KMS-11 (cell line): ENCODE data around the gene ERFE.

Experiments
- H2AFZ ChIP-seq: fragments of 200-600 bp; sonication (generic); 2 replicates; pipeline ENCODE4 v1.6.1; 2016; ENCODE audit warnings: antibody characterized with exemption, mixed run types, low read depth
- H3K27ac ChIP-seq: fragments of 200-600 bp; sonication (generic); 2 replicates; pipeline ENCODE4 v1.6.1; 2016; ENCODE audit warnings: mild to moderate bottlenecking, mixed run types
- H3K27me3 ChIP-seq: fragments of 200-600 bp; sonication (generic); 2 replicates; pipeline ENCODE4 v1.6.1; 2017; ENCODE audit warnings: mild to moderate bottlenecking, low read depth, mixed run types, moderate library complexity; ENCODE audit not compliant: insufficient read depth
- H3K36me3 ChIP-seq: fragments of 200-600 bp; sonication (generic); 2 replicates; pipeline ENCODE4 v1.6.1; 2017; ENCODE audit warnings: mild to moderate bottlenecking, mixed run types; ENCODE audit not compliant: insufficient read depth
- H3K4me1 ChIP-seq: fragments of 200-600 bp; sonication (generic); 2 replicates; pipeline ENCODE4 v1.6.1; 2016; ENCODE audit warnings: mild to moderate bottlenecking, low read depth, mixed run types; ENCODE audit not compliant: poor library complexity, severe bottlenecking
- H3K4me2 ChIP-seq: fragments of 200-600 bp; sonication (generic); 2 replicates; pipeline ENCODE4 v1.7.0; 2016; ENCODE audit warnings: mild to moderate bottlenecking, mixed run types
- H3K4me3 ChIP-seq: fragments of 200-600 bp; sonication (generic); IDR thresholded peaks from 2 replicates; pipeline ENCODE4 v1.6.1; 2017; ENCODE audit warnings: low read depth, low read length, mixed read lengths; ENCODE audit not compliant: insufficient read depth
- H3K79me2 ChIP-seq: fragments of 200-600 bp; sonication (generic); 2 replicates; pipeline ENCODE4 v1.6.1; 2016; ENCODE audit warnings: low read depth, mixed run types; ENCODE audit not compliant: insufficient read depth
- H3K9ac ChIP-seq: fragments of 200-600 bp; sonication (generic); 2 replicates; pipeline ENCODE4 v1.6.1; 2016; ENCODE audit warnings: mild to moderate bottlenecking, mixed run types
- H4K20me1 ChIP-seq: fragments of 200-600 bp; sonication (generic); 2 replicates; pipeline ENCODE4 v1.6.1; 2016; ENCODE audit warnings: mild to moderate bottlenecking, mixed run types; ENCODE audit not compliant: insufficient read depth
- TF ChIP-seq, protein P1 (sequence below): fragments of 200-600 bp; sonication (generic); conservative IDR thresholded peaks from 2 replicates; pipeline ENCODE4 v1.6.1; 2017; ENCODE audit warnings: low read depth, mild to moderate bottlenecking, antibody characterized with exemption, low read length, moderate library complexity, mixed read lengths

The ERFE gene

GRCh38 chr2:238136820-238137537, 21.8 kb upstream of the ERFE start:
- Histone ChIP-seq H3K27me3 (no peaks in the 10 kb centered on the region), H3K4me1 (peaks cover 4% of the 10 kb centered on the region), H3K36me3 (no peaks in the 10 kb centered on the region), H4K20me1 (no peaks in the 10 kb centered on the region), H3K27ac (no peak overlapping the region), H3K79me2 (no peaks in the 10 kb centered on the region), H3K4me3 (no peak overlapping the region), H2AFZ (no peak overlapping the region), H3K4me2 (no peak overlapping the region), H3K9ac (no peak overlapping the region)
- TF ChIP-seq, protein P1, sequence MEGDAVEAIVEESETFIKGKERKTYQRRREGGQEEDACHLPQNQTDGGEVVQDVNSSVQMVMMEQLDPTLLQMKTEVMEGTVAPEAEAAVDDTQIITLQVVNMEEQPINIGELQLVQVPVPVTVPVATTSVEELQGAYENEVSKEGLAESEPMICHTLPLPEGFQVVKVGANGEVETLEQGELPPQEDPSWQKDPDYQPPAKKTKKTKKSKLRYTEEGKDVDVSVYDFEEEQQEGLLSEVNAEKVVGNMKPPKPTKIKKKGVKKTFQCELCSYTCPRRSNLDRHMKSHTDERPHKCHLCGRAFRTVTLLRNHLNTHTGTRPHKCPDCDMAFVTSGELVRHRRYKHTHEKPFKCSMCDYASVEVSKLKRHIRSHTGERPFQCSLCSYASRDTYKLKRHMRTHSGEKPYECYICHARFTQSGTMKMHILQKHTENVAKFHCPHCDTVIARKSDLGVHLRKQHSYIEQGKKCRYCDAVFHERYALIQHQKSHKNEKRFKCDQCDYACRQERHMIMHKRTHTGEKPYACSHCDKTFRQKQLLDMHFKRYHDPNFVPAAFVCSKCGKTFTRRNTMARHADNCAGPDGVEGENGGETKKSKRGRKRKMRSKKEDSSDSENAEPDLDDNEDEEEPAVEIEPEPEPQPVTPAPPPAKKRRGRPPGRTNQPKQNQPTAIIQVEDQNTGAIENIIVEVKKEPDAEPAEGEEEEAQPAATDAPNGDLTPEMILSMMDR: no peak

GRCh38 chr2:238137885-238138284, 20.9 kb upstream of the ERFE start:
- no peak overlapping the region for H3K4me2 ChIP-seq
- H3K36me3 ChIP-seq: no peaks in the 10 kb centered on the region
- H3K4me3 ChIP-seq: no peak overlapping the region
- no peaks in the 10 kb centered on the region for H3K27me3 ChIP-seq
- no peak overlapping the region for H3K9ac ChIP-seq
- TF ChIP-seq, protein P1: no peak
- H3K27ac ChIP-seq: no peak overlapping the region
- no peaks in the 10 kb centered on the region for H4K20me1 ChIP-seq
- no peaks in the 10 kb centered on the region for H3K79me2 ChIP-seq
- H3K4me1 ChIP-seq: peaks cover 4% of the 10 kb centered on the region
- no peak overlapping the region for H2AFZ ChIP-seq

- H3K27ac ChIP-seq: no peak within 1 kb of the TSS
Measured at GRCh38 chr2:238138331-238139195, 20.2 kb upstream of the ERFE start, which contains the start of gene KLHL30. TSS of gene KLHL30 (plus strand) at chr2:238138668. CDS start at chr2:238140755, 2,087 bp downstream.

More at GRCh38 chr2:238138331-238139195, 20.2 kb upstream of the ERFE start, which contains the start of gene KLHL30:
- no peaks in the 10 kb centered on the region for H3K36me3 ChIP-seq
- no peaks in the 10 kb centered on the region for H3K27me3 ChIP-seq
- H3K4me1 ChIP-seq: peaks cover 4% of the 10 kb centered on the region
- H3K4me3 ChIP-seq: no peak within 1 kb of the TSS
- H3K9ac ChIP-seq: no peak within 1 kb of the TSS
- TF ChIP-seq, protein P1: no peak
- H2AFZ ChIP-seq: peak within 1 kb of the TSS; percentile 64
- H4K20me1 ChIP-seq: no peaks in the 10 kb centered on the region
- peak within 1 kb of the TSS; percentile 45; the same call in 1 of the 2 replicates for H3K4me2 ChIP-seq
- no peaks in the 10 kb centered on the region for H3K79me2 ChIP-seq
